ENCODE measurements around the gene ALDH3B1.

Gene ALDH3B1

DNA sequence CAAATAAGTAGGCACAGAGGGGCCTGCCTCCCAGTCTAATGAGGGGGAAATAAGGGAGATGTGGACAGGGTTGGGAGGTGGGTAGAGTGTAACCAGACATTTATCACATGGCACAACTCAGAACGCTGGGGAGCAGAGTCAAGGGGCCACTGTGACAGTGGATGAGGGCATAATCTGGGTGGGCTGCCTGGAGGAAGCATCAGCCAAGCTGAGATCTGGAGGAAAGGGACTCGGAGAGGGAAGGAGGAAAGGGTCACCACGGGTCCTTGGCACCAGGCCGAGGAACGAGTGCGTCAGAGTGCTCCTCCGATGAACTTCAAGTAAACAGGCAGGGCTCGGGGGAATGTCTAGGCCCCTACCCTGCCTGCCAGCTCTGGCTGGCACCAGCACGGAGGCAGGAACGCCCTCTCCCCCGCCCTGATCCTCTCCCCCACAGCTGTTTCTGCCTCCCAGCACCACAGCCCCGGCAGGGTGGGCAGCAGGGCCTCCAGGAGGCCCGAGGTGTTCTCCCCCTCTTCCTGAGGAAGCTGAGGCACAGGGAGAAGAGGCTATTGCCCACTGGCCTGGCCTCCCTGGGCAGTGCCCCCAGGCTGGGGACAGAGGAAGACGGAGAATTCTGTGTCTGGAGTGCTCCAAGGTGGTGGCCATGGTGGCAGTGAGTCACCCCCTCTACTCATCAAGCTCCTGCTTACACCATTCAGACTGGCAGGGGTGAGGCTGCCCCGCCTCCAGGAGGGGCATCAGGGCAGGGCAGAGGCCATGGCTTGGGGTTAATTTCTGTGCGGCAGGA is 4.2 kb downstream of the ALDH3B1 start:
- no peak for DNase-seq

DNA sequence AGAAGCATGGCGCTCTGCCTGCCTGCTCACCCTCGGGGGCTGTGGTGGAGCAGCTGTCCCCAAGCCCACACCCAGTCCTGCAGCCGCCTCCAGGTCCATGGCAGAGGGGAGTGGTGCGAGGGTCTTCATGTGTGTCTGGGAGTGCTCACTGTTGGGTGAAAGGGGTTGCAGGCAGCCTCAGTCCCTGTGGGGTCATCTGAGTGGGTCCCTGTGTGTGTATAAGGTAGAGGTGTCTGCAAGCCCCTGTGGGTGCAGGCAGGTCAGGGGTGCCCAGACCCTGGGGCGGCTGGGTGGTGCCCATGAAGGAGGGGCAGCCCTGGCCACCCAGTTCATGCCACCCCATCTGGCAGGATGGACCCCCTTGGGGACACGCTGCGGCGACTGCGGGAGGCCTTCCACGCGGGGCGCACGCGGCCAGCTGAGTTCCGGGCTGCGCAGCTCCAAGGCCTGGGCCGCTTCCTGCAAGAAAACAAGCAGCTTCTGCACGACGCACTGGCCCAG is 4.9 kb downstream of the ALDH3B1 start:
- DNase-seq, result no peak

DNA sequence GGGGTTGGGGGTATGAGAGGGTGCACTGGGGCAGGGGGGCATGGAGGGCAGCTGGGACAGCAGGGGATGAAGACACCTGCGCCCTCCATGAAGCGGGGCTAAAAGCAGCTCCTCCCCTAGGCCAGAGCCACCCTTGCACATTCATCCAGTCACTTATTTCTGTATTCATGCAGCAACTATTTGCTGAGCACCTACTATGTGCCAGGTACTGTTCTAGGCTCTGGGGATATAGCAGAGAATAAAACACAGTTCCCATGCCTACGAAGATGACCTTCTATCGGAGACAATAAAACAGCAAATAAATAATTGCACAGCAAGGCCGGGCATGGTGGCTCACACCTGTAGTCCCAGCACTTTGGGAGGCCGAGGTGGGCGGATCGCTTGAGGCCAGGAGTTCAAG is 5.3 kb downstream of the ALDH3B1 start:
- DNase-seq, result no peak

DNA sequence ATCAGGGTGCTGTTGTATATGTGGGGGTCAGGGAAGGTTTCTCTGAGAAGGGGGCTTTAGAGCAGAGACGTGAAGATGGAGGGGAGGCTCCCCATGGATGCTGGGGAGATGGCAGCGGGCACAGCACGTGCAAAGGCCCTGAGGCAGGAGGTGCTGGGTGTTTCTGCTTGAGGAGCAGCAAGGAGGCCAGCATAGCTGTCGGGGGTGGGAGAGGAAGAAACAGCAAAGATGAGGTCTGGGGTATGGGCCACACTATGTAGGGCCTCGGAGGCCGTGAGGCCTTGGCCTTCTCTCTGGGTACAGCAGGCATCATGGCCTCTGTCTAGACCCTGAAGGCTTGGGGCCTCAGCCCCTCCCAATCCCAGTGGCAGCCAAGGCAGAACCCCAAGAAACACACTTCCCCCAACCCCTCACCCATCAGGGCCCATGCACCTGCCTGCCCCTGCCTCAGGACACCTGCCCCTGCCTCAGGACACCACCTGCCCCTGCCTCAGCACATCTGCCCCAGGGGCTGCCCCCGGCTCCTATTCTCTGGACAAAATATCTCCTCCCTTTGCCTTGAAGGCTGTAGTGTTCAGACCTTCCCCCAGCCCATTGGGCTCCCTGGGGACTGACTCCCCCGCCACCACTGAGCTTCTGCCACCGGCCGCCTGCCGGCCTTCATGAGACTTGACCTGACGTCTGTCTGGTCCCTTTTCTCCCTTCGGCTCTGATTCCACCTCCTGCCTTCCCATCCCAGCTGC is 6.2 kb downstream of the ALDH3B1 start:
- DNase-seq, result no peak

DNA sequence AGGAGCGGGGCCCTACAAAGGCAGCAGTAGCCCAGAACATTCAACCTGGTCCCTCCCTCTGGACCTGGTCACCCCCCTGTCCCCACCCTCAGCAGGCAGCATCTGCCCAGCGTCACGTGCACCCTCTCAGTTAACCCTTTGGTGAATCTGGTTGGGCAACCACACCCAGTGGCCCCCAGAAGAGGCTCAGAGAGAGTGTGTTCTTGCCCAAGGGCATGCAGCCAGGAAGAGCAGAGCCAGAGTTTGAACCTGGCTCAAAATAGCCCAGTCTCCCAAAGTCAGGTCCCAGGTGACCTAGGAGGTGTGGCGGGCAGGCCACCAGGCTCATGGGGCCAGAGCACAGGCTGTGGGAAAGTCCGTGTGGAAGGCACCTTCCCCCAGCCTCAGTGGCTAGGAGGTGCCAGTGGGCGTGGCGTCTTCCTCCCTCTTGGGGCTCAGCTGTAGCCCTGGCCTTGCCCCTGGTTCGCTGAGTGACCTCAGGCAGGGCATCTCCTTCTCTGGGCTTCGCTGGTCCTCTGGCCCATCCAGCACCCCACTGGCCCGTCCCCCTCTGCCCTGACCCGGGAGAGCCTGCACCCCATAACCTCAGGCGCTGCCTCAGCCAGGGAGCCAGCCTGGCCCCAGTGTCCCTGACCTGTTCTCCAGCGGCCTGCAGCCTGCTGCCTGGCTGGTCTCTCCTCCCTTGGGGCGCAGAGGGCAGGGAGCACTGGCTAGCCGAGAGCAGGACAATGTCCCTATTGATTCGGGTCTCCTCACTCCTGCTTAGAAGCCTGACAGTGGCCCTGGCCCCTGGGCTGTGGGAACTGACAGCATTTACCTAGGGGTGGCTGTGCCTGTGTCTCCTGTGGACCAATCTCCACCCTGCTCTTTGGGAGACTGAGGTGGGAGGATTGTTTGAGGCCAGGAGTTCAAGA is 7.0 kb downstream of the ALDH3B1 start:
- DNase-seq, result no peak

DNA sequence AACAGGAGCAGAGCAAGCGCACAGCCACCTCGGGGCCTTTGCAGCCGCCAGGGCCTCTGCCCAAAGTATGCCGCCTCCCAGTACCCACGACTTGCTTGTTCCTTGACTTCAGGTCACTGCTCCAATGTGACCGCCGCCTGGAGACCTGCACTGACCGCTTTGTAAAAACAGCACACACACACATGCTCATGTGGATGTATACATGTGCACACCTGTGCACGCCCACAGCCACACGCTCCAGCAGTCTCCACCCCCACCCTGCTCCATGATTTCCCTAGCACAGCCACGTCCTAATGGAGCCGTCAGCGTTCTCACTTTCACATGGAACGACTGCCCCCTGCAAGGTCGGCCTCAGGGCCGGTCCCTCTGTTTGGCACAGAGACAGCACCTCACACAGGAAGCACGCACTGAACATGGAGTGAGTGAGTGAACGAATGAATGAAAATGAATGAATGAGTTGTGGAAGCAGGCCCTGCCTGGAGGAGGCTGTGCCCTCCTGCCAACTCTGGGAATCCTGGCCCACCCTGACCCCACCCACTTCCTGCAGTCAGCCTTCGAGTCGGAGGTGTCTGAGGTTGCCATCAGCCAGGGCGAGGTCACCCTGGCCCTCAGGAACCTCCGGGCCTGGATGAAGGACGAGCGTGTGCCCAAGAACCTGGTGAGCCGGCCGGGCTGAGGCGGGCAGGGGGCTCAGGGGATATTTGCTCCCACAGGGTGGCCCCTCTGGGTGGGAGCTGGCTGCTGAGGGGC is 8.0 kb downstream of the ALDH3B1 start:
- DNase-seq, result no peak

DNA sequence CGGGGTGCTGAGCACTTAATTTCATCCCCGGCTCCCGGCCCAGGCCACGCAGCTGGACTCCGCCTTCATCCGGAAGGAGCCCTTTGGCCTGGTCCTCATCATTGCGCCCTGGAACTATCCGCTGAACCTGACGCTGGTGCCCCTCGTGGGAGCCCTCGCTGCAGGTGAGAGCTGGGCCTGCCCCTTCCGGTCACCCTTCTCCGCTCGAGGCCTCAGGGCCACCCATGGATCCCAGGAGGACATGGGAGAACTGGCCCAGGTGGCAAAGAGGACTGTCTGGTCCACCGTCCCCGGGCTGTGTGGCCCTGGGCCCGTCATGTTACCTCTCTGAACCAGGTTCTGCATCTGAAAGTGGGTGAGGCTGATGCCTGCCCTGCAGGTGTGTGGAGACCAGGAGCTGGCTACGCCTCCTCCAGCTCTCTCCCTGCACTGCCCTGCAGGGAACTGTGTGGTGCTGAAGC is 8.6 kb downstream of the ALDH3B1 start:
- DNase-seq, result no peak

DNA sequence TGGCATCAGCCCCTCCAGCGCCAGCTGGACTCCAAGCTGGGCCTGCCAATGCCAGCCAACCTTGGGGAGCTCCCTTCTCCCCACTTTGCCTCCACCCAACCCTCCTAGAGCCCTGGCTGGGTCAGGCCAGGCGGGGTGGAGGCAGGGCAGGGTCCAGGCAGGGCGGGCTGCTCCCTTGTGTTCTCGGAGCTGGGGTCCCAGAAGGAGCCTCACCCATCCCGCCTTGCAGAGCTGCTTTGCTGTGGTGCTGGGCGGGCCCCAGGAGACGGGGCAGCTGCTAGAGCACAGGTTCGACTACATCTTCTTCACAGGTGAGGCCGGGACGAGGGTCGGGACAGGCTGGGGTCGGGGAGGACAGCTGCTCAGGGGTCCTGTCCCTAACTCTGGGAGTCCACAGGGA is 9.4 kb downstream of the ALDH3B1 start:
- DNase-seq, result no peak

DNA sequence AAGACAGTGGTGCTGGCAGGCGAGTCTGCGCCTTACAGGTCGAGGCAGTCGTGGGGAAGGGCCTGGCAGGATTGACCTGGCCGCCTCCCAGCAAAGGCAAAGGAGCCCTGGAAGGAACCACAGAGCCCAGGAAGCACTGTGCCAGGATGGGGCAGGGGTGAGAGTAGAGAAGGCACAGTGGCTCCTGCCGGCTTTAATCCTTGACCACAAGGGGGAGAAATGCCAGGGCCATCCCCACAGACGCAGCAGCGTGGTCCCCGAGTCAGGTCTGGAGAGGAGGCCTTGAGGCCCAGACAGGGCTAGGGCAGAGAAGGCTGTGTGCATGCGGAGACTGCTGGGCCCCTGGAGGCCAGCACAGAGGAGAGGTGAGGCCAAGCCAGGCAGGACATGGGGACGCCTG is 10.4 kb downstream of the ALDH3B1 start:
- no peak for DNase-seq

DNA sequence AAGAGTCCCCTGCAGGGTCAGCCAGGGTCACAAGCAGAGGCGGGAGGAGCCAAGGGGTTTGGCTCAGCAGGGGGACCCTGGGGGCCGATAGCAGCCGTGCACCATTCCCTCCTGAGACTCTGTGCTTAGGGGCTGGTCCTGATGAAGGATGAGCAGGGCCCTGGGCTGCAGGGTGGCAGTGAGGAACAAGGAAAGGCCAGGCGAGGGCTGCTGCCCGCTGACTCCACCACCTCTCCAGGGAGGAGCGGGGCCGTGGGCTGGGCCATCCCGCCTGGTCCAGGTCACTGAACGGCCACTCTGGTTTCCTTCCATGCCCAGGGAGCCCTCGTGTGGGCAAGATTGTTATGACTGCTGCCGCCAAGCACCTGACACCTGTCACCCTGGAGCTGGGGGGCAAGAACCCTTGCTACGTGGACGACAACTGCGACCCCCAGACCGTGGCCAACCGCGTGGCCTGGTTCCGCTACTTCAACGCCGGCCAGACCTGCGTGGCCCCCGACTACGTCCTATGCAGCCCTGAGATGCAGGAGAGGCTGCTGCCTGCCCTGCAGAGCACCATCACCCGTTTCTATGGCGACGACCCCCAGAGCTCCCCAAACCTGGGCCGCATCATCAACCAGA is 11.2 kb downstream of the ALDH3B1 start:
- DNase-seq, result no peak

DNA sequence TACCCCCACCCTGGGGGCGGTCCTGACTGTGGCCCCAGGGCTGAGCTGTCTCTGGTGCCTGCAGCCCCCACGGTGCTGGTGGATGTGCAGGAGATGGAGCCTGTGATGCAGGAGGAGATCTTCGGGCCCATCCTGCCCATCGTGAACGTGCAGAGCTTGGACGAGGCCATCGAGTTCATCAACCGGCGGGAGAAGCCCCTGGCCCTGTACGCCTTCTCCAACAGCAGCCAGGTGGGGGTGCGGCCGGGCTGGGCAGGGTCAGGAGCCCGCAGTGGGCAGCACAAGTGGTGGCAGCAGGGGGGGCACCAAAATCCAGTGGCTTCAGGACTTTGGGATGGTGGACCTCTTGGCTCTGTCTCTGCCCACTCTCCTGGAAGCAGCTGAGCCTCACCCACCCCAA is 12.4 kb downstream of the ALDH3B1 start:
- DNase-seq, result no peak

DNA sequence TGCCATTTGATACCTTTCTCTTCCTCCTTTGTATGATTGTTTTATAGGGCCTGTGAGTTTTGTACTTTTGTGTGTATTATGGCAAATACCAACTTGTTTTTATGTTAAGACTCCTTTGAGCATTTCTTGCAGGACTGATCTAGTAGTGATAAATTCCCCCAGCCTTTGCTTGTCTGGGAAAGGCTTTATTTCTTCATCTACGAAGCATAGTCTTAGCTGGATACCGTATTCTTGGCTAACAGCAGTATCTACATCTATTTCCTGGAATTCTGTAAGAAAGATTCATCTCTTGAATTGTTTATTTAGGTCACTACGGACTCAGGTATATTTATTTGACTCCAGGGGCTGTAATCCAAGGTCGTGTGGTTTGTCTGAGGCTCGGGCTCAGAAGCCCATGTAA is 14.4 kb downstream of the ALDH3B1 start:
- no peak for DNase-seq

DNA sequence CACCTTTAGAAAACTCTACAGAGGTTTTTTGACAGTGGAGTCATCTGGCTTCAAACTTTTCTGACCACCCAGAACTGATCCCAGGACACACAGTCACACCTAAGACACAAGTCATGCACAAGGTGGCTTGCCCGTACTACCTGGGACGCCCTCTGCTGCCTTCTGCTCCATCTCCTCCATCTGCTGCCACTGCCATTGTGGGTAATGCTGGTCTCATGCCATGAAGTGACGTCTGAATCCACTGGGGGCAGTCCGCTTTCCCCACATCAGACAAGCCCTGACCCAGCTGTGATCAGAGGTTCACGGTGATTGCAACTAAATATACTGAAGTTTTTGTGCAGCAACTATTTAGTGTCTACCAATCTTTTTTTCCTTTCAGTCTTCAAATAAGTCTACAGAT is 14.9 kb downstream of the ALDH3B1 start:
- DNase-seq, result no peak

DNA sequence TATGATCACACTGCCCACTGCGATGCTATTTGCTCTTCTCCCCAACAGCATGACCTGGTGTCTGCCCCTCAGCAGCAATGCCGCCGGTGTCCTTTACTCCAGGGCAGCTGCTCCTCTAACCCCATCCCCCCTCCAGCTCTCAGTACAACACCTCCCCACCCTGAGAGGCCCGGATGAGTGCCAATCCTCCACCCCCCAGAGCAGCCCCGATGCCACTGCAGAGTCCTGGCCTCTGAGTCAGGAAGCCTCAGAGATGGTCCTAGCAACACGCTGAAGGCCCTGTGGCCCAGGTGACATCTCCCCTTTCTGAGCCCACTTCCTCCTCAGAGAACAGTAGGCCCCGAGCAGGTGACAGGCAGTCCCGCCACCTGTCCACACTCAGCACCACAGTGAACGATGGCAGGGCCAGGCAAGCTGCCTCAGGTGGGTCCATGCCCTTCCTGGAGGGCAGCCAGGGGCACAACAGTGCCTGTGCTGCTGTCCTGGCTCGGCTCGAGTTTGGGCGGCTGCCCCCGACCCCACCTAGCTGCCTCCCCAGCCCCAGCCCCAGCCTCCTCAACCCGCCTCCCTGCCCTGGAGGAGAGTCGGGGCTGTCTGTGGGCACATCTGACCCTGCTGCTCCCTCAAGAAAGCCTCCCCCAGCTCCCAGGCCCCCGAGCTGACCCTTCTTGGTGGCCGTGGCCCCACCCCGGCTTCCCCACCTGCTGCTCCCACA is 16.4 kb downstream of the ALDH3B1 start:
- DNase-seq, result no peak

DNA sequence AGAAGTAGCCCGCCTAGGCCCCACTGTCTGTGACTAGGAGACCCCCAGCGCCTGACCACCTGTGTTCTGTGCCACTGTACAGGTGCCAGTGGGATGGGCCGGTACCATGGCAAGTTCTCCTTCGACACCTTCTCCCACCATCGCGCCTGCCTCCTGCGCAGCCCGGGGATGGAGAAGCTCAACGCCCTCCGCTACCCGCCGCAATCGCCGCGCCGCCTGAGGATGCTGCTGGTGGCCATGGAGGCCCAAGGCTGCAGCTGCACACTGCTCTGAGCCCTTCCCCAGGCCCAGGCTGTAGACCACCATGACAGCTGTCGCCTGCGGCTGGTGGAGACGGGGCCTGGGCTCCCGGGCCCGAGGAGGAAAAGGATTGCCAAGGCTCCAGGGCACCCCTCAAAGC is 17.5 kb downstream of the ALDH3B1 start:
- DNase-seq, result no peak

DNA sequence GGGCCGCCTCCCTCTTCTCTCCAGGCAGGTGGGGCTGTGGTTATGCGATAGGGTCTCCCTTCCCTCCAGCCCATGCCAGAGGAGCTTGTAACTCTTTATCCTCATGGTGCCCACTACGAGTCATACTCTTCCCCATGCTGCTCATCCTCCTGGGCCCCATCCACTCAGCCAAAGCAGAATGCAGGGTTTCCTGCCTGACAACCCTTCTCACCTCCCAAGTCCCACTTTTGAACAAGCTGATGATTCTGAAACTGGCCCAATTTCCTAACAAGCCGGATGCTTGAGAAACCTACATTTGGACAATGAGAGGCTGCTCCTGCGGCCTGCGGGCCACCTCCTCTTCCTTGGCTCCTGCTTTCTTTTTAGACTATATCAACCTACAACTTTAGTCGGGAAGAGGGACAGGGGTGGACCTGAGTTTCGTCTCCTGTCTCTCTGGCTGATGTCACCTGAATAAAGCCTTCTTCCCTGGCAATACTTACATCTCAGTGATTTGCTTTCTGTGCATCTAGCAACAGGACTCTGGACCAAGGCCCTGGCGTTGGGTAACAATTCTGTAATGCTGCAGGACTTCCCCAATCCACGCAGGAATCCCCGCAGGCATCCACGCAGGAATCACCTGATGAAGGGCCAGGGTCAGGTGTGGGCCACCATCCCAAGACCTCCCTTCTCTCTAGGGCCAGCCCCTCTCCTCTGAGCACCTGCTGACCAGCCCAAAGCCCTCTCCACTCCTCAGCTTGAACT is 18.8 kb downstream of the ALDH3B1 start:
- DNase-seq, result no peak

DNA sequence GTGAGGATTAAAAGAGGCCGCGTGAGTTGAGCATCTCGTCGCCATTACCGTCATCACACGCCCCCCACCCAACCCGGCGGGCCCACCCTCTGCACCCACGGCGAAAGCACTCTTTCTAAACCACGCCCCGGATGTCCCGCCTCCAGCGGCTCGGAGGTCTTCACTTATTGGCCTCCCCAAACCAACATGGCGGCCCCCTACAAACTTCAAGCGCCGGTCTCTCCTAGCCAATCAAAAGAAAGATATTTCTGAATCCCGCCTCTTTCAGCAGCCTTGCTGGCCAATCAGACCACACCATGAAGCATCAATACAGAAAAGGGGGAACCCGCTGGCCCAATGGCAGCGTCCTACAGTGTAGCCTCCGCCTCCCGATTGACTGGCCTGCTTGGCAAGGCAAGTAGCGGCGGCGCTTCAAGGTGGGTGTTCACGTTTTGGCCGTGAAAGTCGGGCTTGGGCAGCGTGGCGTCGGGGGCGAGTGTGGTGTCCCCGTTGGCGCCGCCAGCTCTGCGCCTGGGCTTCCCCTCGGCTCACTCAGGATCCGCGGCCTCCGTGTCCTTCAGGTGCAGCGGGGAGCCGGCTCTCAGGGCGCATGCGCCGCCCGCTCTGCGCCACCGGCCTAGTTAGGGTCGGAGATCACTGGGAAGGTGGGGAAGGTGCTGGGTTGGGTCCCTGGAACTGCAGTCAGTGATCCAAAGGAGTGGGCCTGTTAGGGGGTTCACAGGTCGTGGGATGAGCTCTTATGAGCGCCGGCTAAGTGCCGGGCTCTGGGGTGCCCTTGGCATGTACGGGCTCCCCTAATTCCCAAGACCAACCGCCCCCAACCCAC is 20.4 kb downstream of the ALDH3B1 start, which contains the start of gene NDUFS8:
Gene NDUFS8 (plus strand): TSS at position 364 of the 826 bp plus-strand sequence. CDS start 1,471 bp downstream, outside the sequence.
- peak; percentile 99 for DNase-seq

DNA sequence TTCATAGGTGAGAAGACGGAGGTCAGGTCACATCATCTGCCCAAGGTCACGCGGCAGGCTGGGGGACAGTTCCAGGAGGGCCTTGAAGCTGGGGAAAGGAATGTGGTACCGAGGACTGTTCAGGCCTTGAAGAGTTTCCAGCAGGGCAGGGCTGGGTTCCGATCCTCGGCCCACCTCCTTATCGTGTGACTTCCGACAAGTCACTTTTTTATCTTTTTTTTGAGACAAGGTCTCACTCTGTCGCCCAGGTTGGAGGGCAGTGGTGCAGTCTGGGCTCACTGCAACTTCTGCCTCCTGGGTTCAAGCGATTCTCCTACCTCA is 21.0 kb downstream of the ALDH3B1 start:
- no peak for DNase-seq

DNA sequence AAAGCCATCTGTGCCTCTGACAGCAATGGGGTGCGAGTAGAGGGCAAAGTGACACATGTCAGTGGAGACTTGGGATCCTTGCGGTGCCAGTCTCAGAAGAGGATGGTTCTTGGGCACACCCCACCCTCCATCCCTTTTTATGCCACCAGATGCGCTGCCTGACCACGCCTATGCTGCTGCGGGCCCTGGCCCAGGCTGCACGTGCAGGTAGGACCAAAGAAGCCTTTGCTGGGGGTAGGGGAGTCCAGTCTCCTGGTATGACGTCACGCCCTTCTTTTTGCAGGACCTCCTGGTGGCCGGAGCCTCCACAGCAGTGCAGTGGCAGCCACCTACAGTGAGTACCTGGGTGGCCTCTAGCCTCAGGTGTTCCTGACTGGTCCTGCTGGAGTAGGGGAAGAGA is 21.9 kb downstream of the ALDH3B1 start:
- DNase-seq, result no peak
